ENCODE measurements around the gene UAP1L1. TPM values are rescaled to one million over a fixed set of nuclear protein-coding genes. Genes with fewer than 3 reads are reported as not detected.

UAP1L1 gene
- total RNA-seq, 1 donor from 2014 or later = 15.4 TPM

- DNase-seq (ENCODE audit: low read depth, low spot score) = no peak
Observed at GRCh38 chr9:137096785-137097546, 19.6 kb downstream of the UAP1L1 start.

GRCh38 chr9:137097761-137098462, 20.6 kb downstream of the UAP1L1 start:
- no peak for DNase-seq (ENCODE audit: low read depth, low spot score)

GRCh38 chr9:137099231-137099630, 21.9 kb downstream of the UAP1L1 start:
- DNase-seq (ENCODE audit: low read depth, low spot score) = no peak

GRCh38 chr9:137103206-137103999, 26.1 kb downstream of the UAP1L1 start:
- no peak for DNase-seq (ENCODE audit: low read depth, low spot score)

- no peak for DNase-seq (ENCODE audit: low read depth, low spot score)
Observed at GRCh38 chr9:137105814-137106661, 28.7 kb downstream of the UAP1L1 start.

- DNase-seq (ENCODE audit: low read depth, low spot score) = no peak
Observed at GRCh38 chr9:137106662-137107250, 29.4 kb downstream of the UAP1L1 start.

GRCh38 chr9:137107312-137107921, 30.1 kb downstream of the UAP1L1 start:
- no peak for DNase-seq (ENCODE audit: low read depth, low spot score)

- DNase-seq (ENCODE audit: low read depth, low spot score) = no peak
Observed at GRCh38 chr9:137107982-137108381, 30.7 kb downstream of the UAP1L1 start.

GRCh38 chr9:137108608-137109249, 31.4 kb downstream of the UAP1L1 start:
- no peak for DNase-seq (ENCODE audit: low read depth, low spot score)

GRCh38 chr9:137109250-137110146, 32.2 kb downstream of the UAP1L1 start:
- no peak for DNase-seq (ENCODE audit: low read depth, low spot score)

GRCh38 chr9:137110147-137110910, 33.0 kb downstream of the UAP1L1 start:
- DNase-seq (ENCODE audit: low read depth, low spot score) = no peak

- DNase-seq (ENCODE audit: low read depth, low spot score) = no peak
Observed at GRCh38 chr9:137110911-137111787, 33.8 kb downstream of the UAP1L1 start.

- no peak for DNase-seq (ENCODE audit: low read depth, low spot score)
Observed at GRCh38 chr9:137111788-137112563, 34.7 kb downstream of the UAP1L1 start.

- DNase-seq (ENCODE audit: low read depth, low spot score) = no peak
Observed at GRCh38 chr9:137112564-137113384, 35.5 kb downstream of the UAP1L1 start.

- DNase-seq (ENCODE audit: low read depth, low spot score) = no peak
Observed at GRCh38 chr9:137113385-137114159, 36.3 kb downstream of the UAP1L1 start.

Measured in pulmonary artery endothelial cell (primary cell).